GM12878 (cell line): Measurements from ENCODE around the gene RSF1. TPM values are rescaled to one million over a fixed set of nuclear protein-coding genes. Genes with fewer than 3 reads are reported as not detected.

Source experiments
- ATAC-seq: fragments of 200-7000 bp; cut with Tn5 transposase; 3 replicates; pipeline ENCODE4 v1.9.1; 2020; ENCODE audit warnings: mild to moderate bottlenecking, moderate library complexity
- BruUV-seq: library from RNA; stranded (reverse); fragments of 400-500 nt; replicated peaks from 2 replicates; lab custom pipeline; 2021; lab: Mats Ljungman, UMichigan
- CTCF ChIA-PET: fragments of 300-600 bp; sonication (Branson Sonifier 250); formaldehyde crosslinking; extraction: SDS; loops from one replicate; lab custom pipeline; 2021; ENCODE audit warnings: inconsistent platforms; lab: Yijun Ruan, JAX
- POLR2A ChIA-PET: fragments of 350-600 bp; formaldehyde crosslinking; extraction: SDS; loops from one replicate; lab custom pipeline; 2021; ENCODE audit warnings: inconsistent platforms; lab: Charles Lee
- RAD21 ChIA-PET: fragments of 300-600 bp; sonication (Branson Sonifier 250); formaldehyde crosslinking; loops from one replicate; lab custom pipeline; 2023; ENCODE audit warnings: antibody characterized with exemption; ENCODE audit not compliant: unreplicated experiment; lab: Charles Lee
- SMC1A ChIA-PET: fragments of 300-600 bp; sonication (Branson Sonifier 250); formaldehyde crosslinking; loops from one replicate; lab custom pipeline; 2023; ENCODE audit not compliant: unreplicated experiment, uncharacterized antibody; lab: Charles Lee
- DNase-seq: peaks from one replicate; pipeline ENCODE4 v3.0.0-alpha.2; 2011; ENCODE audit warnings: low read depth, low spot score
- FAIRE-seq: peaks from 3 replicates; lab custom pipeline; 2011; peaks lifted over from hg19 to GRCh38; lab: Jason Lieb, UNC
- H2AFZ ChIP-seq: 2 replicates; pipeline ENCODE4 v1.6.0; 2011; ENCODE audit warnings: low read depth, low read length, control low read depth; ENCODE audit not compliant: control insufficient read depth
- H3K27ac ChIP-seq: 2 replicates; pipeline ENCODE4 v1.5.1; 2011; ENCODE audit warnings: control low read depth; ENCODE audit not compliant: control insufficient read depth, insufficient read depth
- H3K27me3 ChIP-seq, 2 experiments: replicated peaks in 1 of 2; 2 replicates each; pipeline versions ENCODE4 v1.6.0 to v1.6.1; 2011; ENCODE audit warnings: low read length in 1 of 2; ENCODE audit not compliant: control insufficient read depth in 2 of 2, insufficient read depth in 2 of 2
- H3K36me3 ChIP-seq, 2 experiments: 2 replicates each; pipeline ENCODE4 v1.5.1; 2011; ENCODE audit warnings: low read length in 1 of 2; ENCODE audit not compliant: control insufficient read depth in 2 of 2, insufficient read depth in 2 of 2
- H3K4me1 ChIP-seq: 2 replicates; pipeline ENCODE4 v1.6.1; 2011; ENCODE audit warnings: mild to moderate bottlenecking, low read length, moderate library complexity, mixed read lengths; ENCODE audit not compliant: control insufficient read depth, insufficient read depth
- H3K4me2 ChIP-seq: 2 replicates; pipeline ENCODE4 v1.6.0; 2011; ENCODE audit warnings: control low read depth; ENCODE audit not compliant: control insufficient read depth, insufficient read depth
- H3K4me3 ChIP-seq: fragments of 200-600 bp; sonication (generic); 2 replicates; pipeline ENCODE4 v1.5.1; 2016
- H3K79me2 ChIP-seq: 2 replicates; pipeline ENCODE4 v1.6.0; 2011; ENCODE audit warnings: low read length; ENCODE audit not compliant: control insufficient read depth, insufficient read depth
- H3K9ac ChIP-seq: 2 replicates; pipeline ENCODE4 v1.8.0; 2011; ENCODE audit warnings: low read length, control low read depth, mixed read lengths; ENCODE audit not compliant: control insufficient read depth, insufficient read depth
- H3K9me3 ChIP-seq: replicated peaks from 3 replicates; pipeline ENCODE4 v1.5.1; 2011; ENCODE audit warnings: mild to moderate bottlenecking, low read length; ENCODE audit not compliant: control insufficient read depth, insufficient read depth
- H4K20me1 ChIP-seq: 2 replicates; pipeline ENCODE4 v1.6.0; 2011; ENCODE audit not compliant: control insufficient read depth, insufficient read depth
- KAT2A ChIP-seq: conservative IDR thresholded peaks from 2 replicates; pipeline ENCODE4 v1.6.1; 2011; ENCODE audit warnings: low read depth, low read length; ENCODE audit not compliant: control insufficient read depth
- LARP7 ChIP-seq: fragments of 450-650 bp; IDR thresholded peaks from 2 replicates; pipeline ENCODE4 v1.6.1; 2017; ENCODE audit warnings: mild to moderate bottlenecking
- NR2F1 ChIP-seq: fragments of 450-650 bp; conservative IDR thresholded peaks from 2 replicates; pipeline ENCODE4 v1.6.1; 2017; ENCODE audit warnings: mild to moderate bottlenecking
- RELA ChIP-seq: fragments of 450-650 bp; IDR thresholded peaks from 2 replicates; pipeline ENCODE4 v1.8.0; 2014; ENCODE audit warnings: borderline replicate concordance; ENCODE audit not compliant: partially characterized antibody
- SMAD1 ChIP-seq: fragments of 450-650 bp; IDR thresholded peaks from 2 replicates; pipeline ENCODE4 v1.6.1; 2018; ENCODE audit warnings: mild to moderate bottlenecking, low read depth; ENCODE audit not compliant: partially characterized antibody
- SPI1 ChIP-seq: IDR thresholded peaks from 2 replicates; pipeline ENCODE4 v1.6.1; 2011; ENCODE audit warnings: low read depth, mild to moderate bottlenecking, low read length, moderate library complexity, borderline replicate concordance; ENCODE audit not compliant: insufficient read depth
- SUZ12 ChIP-seq: fragments of 200-600 bp; sonication (generic); IDR thresholded peaks from one replicate; pipeline ENCODE4 v1.6.1; 2018; ENCODE audit warnings: antibody characterized with exemption, mild to moderate bottlenecking; ENCODE audit not compliant: unreplicated experiment
- TAF1 ChIP-seq: IDR thresholded peaks from 2 replicates; pipeline ENCODE4 v1.6.1; 2011; ENCODE audit warnings: mild to moderate bottlenecking, low read depth, low read length, borderline replicate concordance
- WGBS: methylation state at CpG from one replicate; pipeline ENCODE4 v1.1.6; 2016; ENCODE audit warnings: low lambda C conversion rate; ENCODE audit not compliant: insufficient replicate concordance, insufficient coverage; ENCODE audit errors: missing lambda C conversion rate; 5-methylcytosine and 5-hydroxymethylcytosine counted together
- in situ Hi-C: fragments of 300-500 bp; cut with MboI; formaldehyde crosslinking; loops from 9 replicates; pipeline ENCODE4 v1.14.3; 2018; ENCODE audit warnings: mixed read lengths
- intact Hi-C: fragments of 100-400 bp; cut with micrococcal nuclease; formaldehyde crosslinking; loops from one replicate; pipeline ENCODE4 v1.14.2; 2022; ENCODE audit not compliant: unreplicated experiment
- polyA plus RNA-seq, 11 experiments: library from polyadenylated mRNA; depleted of rRNA in 4 of 11; unstranded in 6 of 11; stranded (reverse) in 5 of 11; fragments of >200 nt; fragmentation: Nextera tagmentation in 4 of 11; fragmentation: Illumina TruSeq in 1 of 11; extraction: Ambion mirVana in 4 of 11; extraction: Trizol in 1 of 11; gene quantifications; 1 replicate in 1 of 11; 2 replicates in 10 of 11; pipeline versions ENCODE4 v1.2.1 to v1.2.3, GENCODE V29; 2011 to 2016; ENCODE audit warnings: inconsistent platforms in 2 of 11, missing spikeins in 2 of 11, low read depth in 1 of 11
- total RNA-seq, 4 experiments: library from RNA; depleted of rRNA in 3 of 4; stranded (reverse); fragments of >200 nt in 3 of 4; fragmentation: Illumina TruSeq in 1 of 4; extraction: Trizol in 1 of 4; gene quantifications; 2 replicates each; pipeline versions ENCODE4 v1.2.1 to v1.2.3, GENCODE V29; 2013 to 2021
- TF ChIP-seq, protein P1 (sequence below): IDR thresholded peaks from 2 replicates; pipeline ENCODE4 v1.6.1; 2011; ENCODE audit warnings: low read depth, low read length, improper control_type of control experiment, borderline replicate concordance
- TF ChIP-seq, protein P2 (sequence below): IDR thresholded peaks from 2 replicates; pipeline ENCODE4 v1.6.1; 2011; ENCODE audit warnings: borderline replicate concordance, low read depth, mild to moderate bottlenecking, moderate library complexity, low read length; ENCODE audit not compliant: insufficient read depth, poor library complexity, severe bottlenecking
- TF ChIP-seq, protein P3 (sequence below): fragments of 450-650 bp; IDR thresholded peaks from 2 replicates; pipeline ENCODE4 v1.6.1; 2017; ENCODE audit warnings: low read depth, mild to moderate bottlenecking, moderate library complexity

Gene RSF1
- total and polyA plus RNA-seq, 10 of the 15 experiments (the other 5 are each of a cell fraction or from before 2014, with no cell fraction given) = 9.0 to 45.3 (median 30.0) TPM

DNA sequence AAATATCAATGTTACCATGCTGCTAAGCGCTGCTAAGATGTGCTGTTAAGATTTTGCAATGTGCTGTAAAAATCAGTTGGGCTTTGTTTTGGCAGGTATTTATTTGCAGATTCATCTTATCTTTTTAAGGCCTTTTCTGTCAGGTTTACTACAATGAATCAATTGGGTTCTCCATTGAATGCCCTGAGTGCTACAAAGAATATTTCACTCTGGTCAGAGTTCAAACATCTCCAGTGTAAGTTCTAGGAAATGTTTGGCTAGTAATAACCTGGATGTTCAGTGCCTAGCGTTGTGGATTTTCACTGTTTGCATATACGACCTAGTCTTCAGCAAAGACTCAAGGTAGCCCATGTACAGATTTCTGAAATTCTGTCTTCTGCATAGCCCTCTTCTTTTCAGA lies 36.0 kb downstream of the RSF1 start (continued):
- TF ChIP-seq, protein P1, sequence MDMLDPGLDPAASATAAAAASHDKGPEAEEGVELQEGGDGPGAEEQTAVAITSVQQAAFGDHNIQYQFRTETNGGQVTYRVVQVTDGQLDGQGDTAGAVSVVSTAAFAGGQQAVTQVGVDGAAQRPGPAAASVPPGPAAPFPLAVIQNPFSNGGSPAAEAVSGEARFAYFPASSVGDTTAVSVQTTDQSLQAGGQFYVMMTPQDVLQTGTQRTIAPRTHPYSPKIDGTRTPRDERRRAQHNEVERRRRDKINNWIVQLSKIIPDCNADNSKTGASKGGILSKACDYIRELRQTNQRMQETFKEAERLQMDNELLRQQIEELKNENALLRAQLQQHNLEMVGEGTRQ = no peak
- TF ChIP-seq KAT2A (no peak), SMAD1 (no peak), LARP7 (no peak), NR2F1 (no peak), SUZ12 (no peak), RELA (no peak)
- TF ChIP-seq, protein P2, sequence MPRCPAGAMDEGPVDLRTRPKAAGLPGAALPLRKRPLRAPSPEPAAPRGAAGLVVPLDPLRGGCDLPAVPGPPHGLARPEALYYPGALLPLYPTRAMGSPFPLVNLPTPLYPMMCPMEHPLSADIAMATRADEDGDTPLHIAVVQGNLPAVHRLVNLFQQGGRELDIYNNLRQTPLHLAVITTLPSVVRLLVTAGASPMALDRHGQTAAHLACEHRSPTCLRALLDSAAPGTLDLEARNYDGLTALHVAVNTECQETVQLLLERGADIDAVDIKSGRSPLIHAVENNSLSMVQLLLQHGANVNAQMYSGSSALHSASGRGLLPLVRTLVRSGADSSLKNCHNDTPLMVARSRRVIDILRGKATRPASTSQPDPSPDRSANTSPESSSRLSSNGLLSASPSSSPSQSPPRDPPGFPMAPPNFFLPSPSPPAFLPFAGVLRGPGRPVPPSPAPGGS = no peak

DNA sequence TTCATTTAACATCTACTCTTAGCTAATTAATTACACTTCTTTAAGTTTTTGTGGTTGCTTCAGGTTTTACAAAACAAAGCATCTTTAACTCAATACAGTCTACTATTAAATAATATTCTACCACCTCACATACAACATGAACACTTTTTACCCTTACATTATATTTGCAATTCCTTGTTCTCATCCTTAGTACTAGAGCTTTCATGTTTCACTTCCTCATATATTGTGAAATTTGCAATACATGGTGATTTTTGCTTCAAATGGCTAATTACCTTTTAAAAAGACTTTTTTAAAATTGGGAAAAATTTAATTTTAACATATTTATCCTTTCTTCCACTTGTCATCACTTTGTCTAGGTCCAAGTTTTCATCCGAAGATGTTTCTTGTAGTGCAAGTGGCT lies 37.5 kb downstream of the RSF1 start:
- Histone ChIP-seq H3K9ac (no peak overlapping the region), H3K4me2 (no peak overlapping the region), H3K36me3 (no peaks in the 10 kb centered on the region), H3K9me3 (no peaks in the 10 kb centered on the region), H4K20me1 (no peaks in the 10 kb centered on the region), H3K4me3 (no peak overlapping the region), H2AFZ (no peak overlapping the region), H3K79me2 (peaks cover 45% of the 10 kb centered on the region), H3K27ac (no peak overlapping the region), H3K27me3 (no peaks in the 10 kb centered on the region), H3K4me1 (peaks cover 17% of the 10 kb centered on the region; the same call in 1 of the 2 replicates)
- ChIA-PET SMC1A (interaction anchor here (0.8 to 1.2 kb wide), 2 partner anchors 32 to 34 kb away, joined by 3 read pairs; no protein-coding TSS in a partner anchor), CTCF (interaction anchor here (0.8 kb wide), 1 partner anchor 217 kb away, joined by 3 read pairs; no protein-coding TSS in a partner anchor), RAD21 (no interaction called here), POLR2A (no interaction called here)
- no TSS peak for BruUV-seq
- in situ Hi-C loops = no loop called here
- 96% methylated on average over 1 of the region's 1 CpG for WGBS
- intact Hi-C loops = no loop called here
- DNase-seq (no peak), ATAC-seq (peak; percentile 54; the same call in 2 of the 3 replicates), FAIRE-seq (no peak)
- peak; percentile 81; the same call in 1 of the 2 replicates for TF ChIP-seq SPI1
- TF ChIP-seq, protein P3, sequence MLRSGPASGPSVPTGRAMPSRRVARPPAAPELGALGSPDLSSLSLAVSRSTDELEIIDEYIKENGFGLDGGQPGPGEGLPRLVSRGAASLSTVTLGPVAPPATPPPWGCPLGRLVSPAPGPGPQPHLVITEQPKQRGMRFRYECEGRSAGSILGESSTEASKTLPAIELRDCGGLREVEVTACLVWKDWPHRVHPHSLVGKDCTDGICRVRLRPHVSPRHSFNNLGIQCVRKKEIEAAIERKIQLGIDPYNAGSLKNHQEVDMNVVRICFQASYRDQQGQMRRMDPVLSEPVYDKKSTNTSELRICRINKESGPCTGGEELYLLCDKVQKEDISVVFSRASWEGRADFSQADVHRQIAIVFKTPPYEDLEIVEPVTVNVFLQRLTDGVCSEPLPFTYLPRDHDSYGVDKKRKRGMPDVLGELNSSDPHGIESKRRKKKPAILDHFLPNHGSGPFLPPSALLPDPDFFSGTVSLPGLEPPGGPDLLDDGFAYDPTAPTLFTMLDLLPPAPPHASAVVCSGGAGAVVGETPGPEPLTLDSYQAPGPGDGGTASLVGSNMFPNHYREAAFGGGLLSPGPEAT = peak; percentile 33; the same call in 1 of the 2 replicates
- TF ChIP-seq TAF1 = no peak
